ENCODE data around the gene KRT82. TPM values are rescaled to one million over a fixed set of nuclear protein-coding genes. Genes with fewer than 3 reads are reported as not detected.
"Not testable (repeated sequence)": the region's sequence is repeated elsewhere in the genome, so short reads cannot be mapped to it uniquely, and the experiment has no call there.

Gene KRT82
- not detected in 2 replicates for total RNA-seq
- long read RNA-seq = 0 reads

DNA sequence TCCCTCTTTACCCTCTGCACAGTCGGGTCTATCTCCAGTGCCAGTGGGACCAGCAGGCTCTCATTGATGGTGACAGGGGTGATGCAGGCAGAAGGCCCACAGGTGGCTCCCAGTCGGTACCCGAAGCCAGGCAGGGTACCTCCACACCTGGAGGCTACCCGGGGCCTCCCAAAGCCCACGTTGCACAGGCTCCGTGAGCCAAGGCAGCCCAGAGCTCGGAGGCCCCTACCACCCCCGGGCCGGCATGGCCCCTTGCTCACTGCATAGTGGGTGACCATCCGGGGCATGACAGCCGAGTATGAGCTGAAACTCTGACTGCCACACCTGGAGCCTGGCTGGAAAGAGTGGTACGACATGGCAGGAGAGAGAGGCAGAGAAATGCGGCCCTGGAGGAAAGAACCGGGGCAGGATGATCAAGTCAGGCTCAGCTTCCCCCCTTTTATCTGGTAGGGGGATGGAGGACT lies at the start of gene KRT82:
TSS of gene KRT82 (minus strand) at position 414 of the 464 bp plus-strand sequence. CDS start at position 356, 58 bp downstream.
- Mint-ChIP-seq H3K36me3 (ENCODE audit: low read depth) (peaks cover 1% of the 10 kb centered on the region), H3K27ac (ENCODE audit: unreplicated experiment) (no peak within 1 kb of the TSS), H3K4me1 (no peaks in the 10 kb centered on the region), H3K27me3 (ENCODE audit: low read depth) (peaks cover 2% of the 10 kb centered on the region), H3K4me3 (no peak within 1 kb of the TSS), H3K9me3 (peaks cover under 1% of the 10 kb centered on the region)
- TF ChIP-seq, protein P1, sequence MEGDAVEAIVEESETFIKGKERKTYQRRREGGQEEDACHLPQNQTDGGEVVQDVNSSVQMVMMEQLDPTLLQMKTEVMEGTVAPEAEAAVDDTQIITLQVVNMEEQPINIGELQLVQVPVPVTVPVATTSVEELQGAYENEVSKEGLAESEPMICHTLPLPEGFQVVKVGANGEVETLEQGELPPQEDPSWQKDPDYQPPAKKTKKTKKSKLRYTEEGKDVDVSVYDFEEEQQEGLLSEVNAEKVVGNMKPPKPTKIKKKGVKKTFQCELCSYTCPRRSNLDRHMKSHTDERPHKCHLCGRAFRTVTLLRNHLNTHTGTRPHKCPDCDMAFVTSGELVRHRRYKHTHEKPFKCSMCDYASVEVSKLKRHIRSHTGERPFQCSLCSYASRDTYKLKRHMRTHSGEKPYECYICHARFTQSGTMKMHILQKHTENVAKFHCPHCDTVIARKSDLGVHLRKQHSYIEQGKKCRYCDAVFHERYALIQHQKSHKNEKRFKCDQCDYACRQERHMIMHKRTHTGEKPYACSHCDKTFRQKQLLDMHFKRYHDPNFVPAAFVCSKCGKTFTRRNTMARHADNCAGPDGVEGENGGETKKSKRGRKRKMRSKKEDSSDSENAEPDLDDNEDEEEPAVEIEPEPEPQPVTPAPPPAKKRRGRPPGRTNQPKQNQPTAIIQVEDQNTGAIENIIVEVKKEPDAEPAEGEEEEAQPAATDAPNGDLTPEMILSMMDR (conservative IDR thresholded peaks at IDR 0.05) = no peak
- no peak for DNase-seq (ENCODE audit: low read depth, low spot score)

DNA sequence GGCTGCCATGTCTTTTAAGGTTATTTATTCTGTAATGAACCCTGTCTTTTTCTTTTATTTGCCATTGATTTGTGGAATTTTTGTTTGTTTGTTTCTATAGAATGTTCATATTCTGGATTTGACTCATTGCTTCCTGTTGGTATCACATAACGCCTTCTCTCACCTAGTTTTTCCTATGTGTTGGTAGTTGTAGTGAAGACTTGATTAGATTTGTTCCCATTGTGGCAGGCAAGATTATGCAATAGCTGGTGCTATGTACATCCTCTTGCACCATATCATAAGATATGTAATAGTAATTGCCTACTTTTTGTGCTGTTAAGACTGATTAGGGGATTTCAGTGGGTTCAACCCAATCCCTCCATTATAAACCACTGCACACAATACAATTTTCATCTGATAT lies 49.7 kb upstream of the KRT82 start:
- Mint-ChIP-seq H3K9me3 (no peaks in the 10 kb centered on the region), H3K27me3 (ENCODE audit: low read depth) (peaks cover under 1% of the 10 kb centered on the region), H3K4me1 (peaks cover 14% of the 10 kb centered on the region), H3K4me3 (no peak overlapping the region), H3K36me3 (ENCODE audit: low read depth) (no peaks in the 10 kb centered on the region), H3K27ac (ENCODE audit: unreplicated experiment) (no peak overlapping the region)
- no peak for DNase-seq (ENCODE audit: low read depth, low spot score)
- TF ChIP-seq, protein P1 (conservative IDR thresholded peaks at IDR 0.05) = no peak

DNA sequence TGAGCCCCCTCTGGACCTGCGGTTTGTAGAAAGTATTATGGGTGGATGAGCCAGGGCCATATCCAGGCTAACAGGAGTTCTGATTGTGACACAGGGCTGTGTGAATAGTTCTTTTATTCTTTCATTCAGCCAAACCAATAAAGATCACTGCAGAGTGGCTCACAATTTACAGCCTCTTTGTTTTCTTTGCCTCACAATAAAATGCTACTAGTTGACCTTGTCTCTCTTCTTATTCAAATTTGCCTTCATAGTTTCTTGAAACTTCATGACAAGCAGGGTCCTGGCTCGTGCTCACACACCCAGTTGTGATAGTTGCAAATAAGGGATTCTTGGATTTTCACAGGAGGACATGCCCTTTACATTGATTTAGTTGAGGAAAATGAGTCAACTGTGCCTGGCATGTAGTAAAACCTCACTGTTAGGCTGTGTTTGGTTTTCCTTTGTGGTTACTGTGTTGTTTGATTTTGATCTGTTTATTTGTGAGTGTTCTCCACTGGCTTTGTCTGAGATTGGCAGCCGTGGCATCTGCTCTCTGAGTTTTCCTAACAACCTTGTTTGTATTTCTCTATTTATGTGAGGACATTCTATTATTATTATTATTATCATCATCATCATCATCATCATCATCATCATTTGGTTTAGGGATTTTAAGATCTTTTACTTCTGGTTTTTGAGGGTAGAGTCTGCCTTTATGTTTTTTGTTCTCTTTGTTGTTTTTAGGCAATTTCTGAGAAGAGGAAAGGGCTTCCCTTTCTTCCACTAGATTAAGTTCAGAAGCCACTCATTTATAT lies 48.5 kb upstream of the KRT82 start:
- no peaks in the 10 kb centered on the region for H3K36me3 Mint-ChIP-seq (ENCODE audit: low read depth)
- H3K4me1 Mint-ChIP-seq = peaks cover 14% of the 10 kb centered on the region
- H3K9me3 Mint-ChIP-seq = no peaks in the 10 kb centered on the region
- no peak overlapping the region for H3K4me3 Mint-ChIP-seq
- peak overlapping the region; percentile 38 for H3K27ac Mint-ChIP-seq (ENCODE audit: unreplicated experiment)
- TF ChIP-seq, protein P1 (conservative IDR thresholded peaks at IDR 0.05) = no peak
- peaks cover 6% of the 10 kb centered on the region for H3K27me3 Mint-ChIP-seq (ENCODE audit: low read depth)
- DNase-seq (ENCODE audit: low read depth, low spot score) = no peak

DNA sequence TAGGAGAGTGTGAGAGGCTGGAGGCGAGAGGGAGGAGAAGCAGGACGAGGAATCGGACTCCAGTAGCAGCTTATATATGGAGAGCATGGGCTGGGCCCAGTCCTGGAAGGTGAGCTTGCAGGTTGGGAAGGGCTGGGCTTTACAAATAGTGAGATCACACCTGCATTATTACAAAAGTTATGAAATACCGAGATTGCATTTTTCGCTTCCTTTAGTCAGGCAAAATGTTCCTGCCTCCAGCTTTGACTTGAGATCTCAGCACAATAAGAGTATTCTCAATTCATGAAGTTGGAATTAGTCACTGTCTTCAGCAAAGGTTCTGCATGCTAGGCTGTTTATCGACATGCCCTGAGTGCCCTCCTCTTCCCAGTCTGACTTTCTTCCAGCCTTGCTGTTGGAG lies 46.0 kb upstream of the KRT82 start, which contains the start of gene KRT6B:
TSS of gene KRT6B (minus strand) at position 46 of the 400 bp plus-strand sequence. CDS start 68 bp downstream, outside the sequence.
- Mint-ChIP-seq H3K4me1 (peaks cover 14% of the 10 kb centered on the region), H3K27ac (ENCODE audit: unreplicated experiment) (no peak within 1 kb of the TSS), H3K9me3 (no peaks in the 10 kb centered on the region), H3K27me3 (ENCODE audit: low read depth) (peaks cover 9% of the 10 kb centered on the region), H3K36me3 (ENCODE audit: low read depth) (no peaks in the 10 kb centered on the region), H3K4me3 (no peak within 1 kb of the TSS)
- DNase-seq (ENCODE audit: low read depth, low spot score) = no peak
- TF ChIP-seq, protein P1 (conservative IDR thresholded peaks at IDR 0.05) = no peak

DNA sequence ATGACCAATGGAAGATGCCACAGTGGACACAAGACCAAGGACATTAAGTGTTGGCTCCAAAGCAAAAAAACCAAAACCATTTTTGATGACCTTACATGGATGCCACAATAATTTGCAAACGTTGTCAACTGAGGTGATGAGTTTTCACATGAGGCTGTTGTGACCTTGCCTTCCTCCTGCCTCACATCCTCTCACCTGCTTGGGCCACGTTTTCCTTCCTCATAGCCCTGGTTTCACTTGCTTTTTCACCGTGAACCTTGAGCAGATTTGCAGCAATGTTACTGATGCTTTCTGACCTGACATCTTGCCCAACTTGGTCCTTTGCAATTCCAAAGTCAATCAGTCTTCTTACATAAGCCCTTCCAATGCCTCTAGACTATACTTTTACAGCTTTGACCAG lies 42.1 kb upstream of the KRT82 start:
- Mint-ChIP-seq H3K27ac (ENCODE audit: unreplicated experiment) (no peak overlapping the region), H3K9me3 (no peaks in the 10 kb centered on the region), H3K4me3 (no peak overlapping the region), H3K27me3 (ENCODE audit: low read depth) (peaks cover 21% of the 10 kb centered on the region), H3K36me3 (ENCODE audit: low read depth) (no peaks in the 10 kb centered on the region), H3K4me1 (no peaks in the 10 kb centered on the region)
- TF ChIP-seq, protein P1 (conservative IDR thresholded peaks at IDR 0.05) = no peak
- no peak for DNase-seq (ENCODE audit: low read depth, low spot score)

DNA sequence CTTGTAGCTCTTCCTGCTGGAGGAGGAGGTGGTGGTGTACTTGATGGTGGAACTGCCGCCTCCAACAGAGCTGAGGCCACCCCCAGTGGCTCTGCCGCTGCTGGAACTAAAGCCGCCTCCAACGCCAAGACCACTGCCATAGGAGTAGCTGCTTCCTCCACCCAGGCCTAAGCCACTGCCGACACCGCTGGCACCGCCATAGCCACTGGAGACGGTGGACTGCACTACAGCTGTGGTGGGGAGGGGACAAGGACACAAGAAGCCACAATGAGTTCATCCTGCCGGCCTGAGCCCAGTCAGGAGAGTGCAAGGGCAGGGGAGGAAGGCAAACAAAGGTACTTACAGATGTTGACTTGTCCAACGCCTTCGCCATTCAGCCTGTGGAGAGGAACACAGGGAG lies 41.1 kb upstream of the KRT82 start:
- H3K4me1 Mint-ChIP-seq; H3K36me3 Mint-ChIP-seq (ENCODE audit: low read depth); DNase-seq (ENCODE audit: low read depth, low spot score); H3K27ac Mint-ChIP-seq (ENCODE audit: unreplicated experiment); H3K9me3 Mint-ChIP-seq; H3K4me3 Mint-ChIP-seq: not testable (repeated sequence)
- H3K27me3 Mint-ChIP-seq (ENCODE audit: low read depth) = peaks cover 31% of the 10 kb centered on the region
